IMR-90 (cell line): ENCODE measurements around the gene MAGI1. TPM values are rescaled to one million over a fixed set of nuclear protein-coding genes. Genes with fewer than 3 reads are reported as not detected.
A peak's percentile ranks its signal among the peaks of the same experiment; 100 is the strongest.

Experiments used
- ATAC-seq: fragments of 200-7000 bp; cut with Tn5 transposase; 2 replicates; pipeline ENCODE4 v1.9.1; 2020; ENCODE audit warnings: low read depth, mild to moderate bottlenecking, moderate library complexity
- BruUV-seq: library from RNA; stranded (reverse); fragments of 400-500 nt; replicated peaks from 2 replicates; lab custom pipeline; 2021; lab: Mats Ljungman, UMichigan
- CTCF ChIA-PET: fragments of 300-600 bp; formaldehyde crosslinking; extraction: SDS; loops from one replicate; lab custom pipeline; 2021; ENCODE audit warnings: antibody characterized with exemption; lab: Yijun Ruan, JAX
- POLR2A ChIA-PET: fragments of 300-600 bp; sonication (Branson Sonifier 250); formaldehyde crosslinking; loops from one replicate; lab custom pipeline; 2022; ENCODE audit warnings: antibody characterized with exemption; ENCODE audit not compliant: unreplicated experiment; lab: Charles Lee
- DNase-seq: peaks from one replicate; pipeline ENCODE4 v3.0.0; 2013
- H2AFZ ChIP-seq: replicated peaks from 2 replicates; pipeline ENCODE3; 2013; ENCODE audit warnings: low read length, mild to moderate bottlenecking; ENCODE audit not compliant: poor library complexity
- H2AK5ac ChIP-seq: 2 replicates; pipeline ENCODE4 v1.6.1; 2013; ENCODE audit warnings: low read depth, low read length, inconsistent platforms
- H2AK9ac ChIP-seq: replicated peaks from 2 replicates; pipeline ENCODE3; 2013; ENCODE audit warnings: mild to moderate bottlenecking, low read depth, low read length, moderate library complexity; ENCODE audit not compliant: poor library complexity
- H2BK120ac ChIP-seq: 2 replicates; pipeline ENCODE4 v1.6.1; 2013; ENCODE audit warnings: low read depth, low read length, inconsistent platforms
- H2BK15ac ChIP-seq: 3 replicates; pipeline ENCODE4 v1.6.1; 2013; ENCODE audit warnings: low read depth, low read length, inconsistent platforms
- H2BK20ac ChIP-seq: 2 replicates; pipeline ENCODE4 v1.6.1; 2013; ENCODE audit warnings: low read depth, mild to moderate bottlenecking, inconsistent platforms, low read length, moderate library complexity
- H2BK5ac ChIP-seq: 2 replicates; pipeline ENCODE4 v1.6.1; 2013; ENCODE audit warnings: mild to moderate bottlenecking, low read depth, low read length, inconsistent platforms; ENCODE audit not compliant: poor library complexity, severe bottlenecking
- H3K14ac ChIP-seq: replicated peaks from 2 replicates; pipeline ENCODE4 v1.6.1; 2013; ENCODE audit warnings: low read depth, low read length, inconsistent platforms
- H3K18ac ChIP-seq: 2 replicates; pipeline ENCODE4 v1.6.1; 2013; ENCODE audit warnings: low read depth, low read length, control low read depth
- H3K23ac ChIP-seq: 2 replicates; pipeline ENCODE4 v1.6.1; 2013; ENCODE audit warnings: low read depth, low read length, inconsistent platforms
- H3K27ac ChIP-seq: 2 replicates; pipeline ENCODE4 v1.5.1; 2013; ENCODE audit warnings: mild to moderate bottlenecking, control low read depth, low read length; ENCODE audit not compliant: insufficient read depth
- H3K27me3 ChIP-seq: 2 replicates; pipeline ENCODE4 v1.6.1; 2013; ENCODE audit warnings: low read length; ENCODE audit not compliant: control insufficient read depth, insufficient read depth
- H3K36me3 ChIP-seq: 2 replicates; pipeline ENCODE4 v1.6.1; 2013; ENCODE audit warnings: low read length, mixed read lengths; ENCODE audit not compliant: control insufficient read depth, insufficient read depth
- H3K4ac ChIP-seq: 2 replicates; pipeline ENCODE4 v1.6.1; 2013; ENCODE audit warnings: low read depth, low read length, inconsistent platforms
- H3K4me1 ChIP-seq: 2 replicates; pipeline ENCODE4 v1.6.1; 2013; ENCODE audit warnings: low read length, mixed read lengths; ENCODE audit not compliant: control insufficient read depth, insufficient read depth
- H3K4me2 ChIP-seq: 2 replicates; pipeline ENCODE4 v1.6.1; 2013; ENCODE audit warnings: low read depth, mild to moderate bottlenecking, control low read depth, low read length, moderate library complexity
- H3K4me3 ChIP-seq: 2 replicates; pipeline ENCODE4 v1.5.1; 2013; ENCODE audit warnings: low read depth, mild to moderate bottlenecking, control low read depth, low read length, moderate library complexity; ENCODE audit not compliant: insufficient read depth
- H3K56ac ChIP-seq: 2 replicates; pipeline ENCODE4 v1.6.1; 2013; ENCODE audit warnings: low read length, inconsistent platforms; ENCODE audit not compliant: insufficient read depth; ENCODE audit errors: extremely low read depth
- H3K79me1 ChIP-seq, 2 experiments: 2 replicates each; pipeline ENCODE4 v1.6.1; 2013; ENCODE audit warnings: low read length in 2 of 2, inconsistent platforms in 1 of 2, low read depth in 1 of 2
- H3K9ac ChIP-seq: 2 replicates; pipeline ENCODE4 v1.6.1; 2013; ENCODE audit warnings: low read depth, low read length, control low read depth
- H3K9me1 ChIP-seq: 2 replicates; pipeline ENCODE4 v1.6.1; 2013; ENCODE audit warnings: low read length, inconsistent platforms; ENCODE audit not compliant: insufficient read depth
- H3K9me3 ChIP-seq: 2 replicates; pipeline ENCODE4 v1.6.1; 2013; ENCODE audit warnings: low read length; ENCODE audit not compliant: control insufficient read depth, insufficient read depth
- H4K20me1 ChIP-seq: 2 replicates; pipeline ENCODE4 v1.6.1; 2013; ENCODE audit warnings: low read length, inconsistent platforms; ENCODE audit not compliant: insufficient read depth
- H4K5ac ChIP-seq: 2 replicates; pipeline ENCODE4 v1.6.1; 2013; ENCODE audit warnings: mild to moderate bottlenecking, low read depth, low read length, control low read depth
- H4K8ac ChIP-seq, 2 experiments: 2 replicates each; pipeline ENCODE4 v1.6.1; 2013; ENCODE audit warnings: low read depth in 2 of 2, low read length in 2 of 2, control low read depth in 1 of 2, inconsistent platforms in 1 of 2
- H4K91ac ChIP-seq: 2 replicates; pipeline ENCODE4 v1.6.1; 2013; ENCODE audit warnings: low read depth, low read length, inconsistent platforms; ENCODE audit not compliant: insufficient read depth
- BHLHE40 ChIP-seq: fragments of 150-350 bp; IDR thresholded peaks from 2 replicates; pipeline ENCODE4 v1.6.1; 2016; ENCODE audit warnings: mild to moderate bottlenecking, low read depth, low read length
- CEBPB ChIP-seq: IDR thresholded peaks from 2 replicates; pipeline ENCODE4 v1.6.1; 2012; ENCODE audit warnings: low read depth, low read length, improper control_type of control experiment
- CHD1 ChIP-seq: IDR thresholded peaks from 2 replicates; pipeline ENCODE4 v1.6.1; 2012; ENCODE audit warnings: low read depth, low read length, improper control_type of control experiment
- ELK1 ChIP-seq: fragments of 150-350 bp; IDR thresholded peaks from 2 replicates; pipeline ENCODE4 v1.6.1; 2016; ENCODE audit warnings: low read depth, mild to moderate bottlenecking, low read length, moderate library complexity, borderline replicate concordance
- FOS ChIP-seq: fragments of 150-350 bp; IDR thresholded peaks from 2 replicates; pipeline ENCODE4 v1.6.1; 2016; ENCODE audit warnings: low read depth, low read length
- MAFK ChIP-seq: IDR thresholded peaks from 2 replicates; pipeline ENCODE4 v1.6.1; 2012; ENCODE audit warnings: low read depth, low read length, improper control_type of control experiment
- NFE2L2 ChIP-seq: fragments of 150-350 bp; IDR thresholded peaks from 2 replicates; pipeline ENCODE4 v1.6.1; 2016; ENCODE audit warnings: low read depth, mild to moderate bottlenecking, low read length
- POLR2A ChIP-seq: IDR thresholded peaks from 2 replicates; pipeline ENCODE4 v1.6.1; 2012; ENCODE audit warnings: mild to moderate bottlenecking, low read depth, low read length
- RAD21 ChIP-seq: IDR thresholded peaks from 2 replicates; pipeline ENCODE4 v1.6.1; 2012; ENCODE audit warnings: low read length, improper control_type of control experiment
- RCOR1 ChIP-seq: IDR thresholded peaks from 2 replicates; pipeline ENCODE4 v1.6.1; 2012; ENCODE audit warnings: mild to moderate bottlenecking, low read length, improper control_type of control experiment; ENCODE audit not compliant: insufficient replicate concordance
- SMC3 ChIP-seq: fragments of 150-350 bp; IDR thresholded peaks from 2 replicates; pipeline ENCODE4 v1.6.1; 2016; ENCODE audit warnings: low read depth, mild to moderate bottlenecking, antibody characterized with exemption, low read length, moderate library complexity
- WGBS, 2 experiments: methylation state at CpG; one replicate each; pipeline versions ENCODE4 v1.1.5 to v1.1.7; 2013; ENCODE audit warnings: missing lambda C conversion rate in 2 of 2; ENCODE audit not compliant: insufficient read length in 1 of 2; ENCODE audit errors: extremely low coverage in 2 of 2; 5-methylcytosine and 5-hydroxymethylcytosine counted together
- dilution Hi-C: fragments of 300-500 bp; cut with HindIII; formaldehyde crosslinking; loops from one replicate; pipeline ENCODE4 v1.14.3; 2018; ENCODE audit warnings: low sequenced_read_pairs; ENCODE audit not compliant: unreplicated experiment
- in situ Hi-C: fragments of 300-500 bp; cut with MboI; formaldehyde crosslinking; loops from 3 replicates; pipeline ENCODE4 v1.14.3; 2019; ENCODE audit warnings: low sequenced_read_pairs, inconsistent platforms, mixed read lengths
- intact Hi-C: fragments of 100-400 bp; cut with micrococcal nuclease; formaldehyde crosslinking; loops from 2 replicates; pipeline ENCODE4 v1.10.0; 2022
- polyA plus RNA-seq, 3 experiments: library from polyadenylated mRNA; depleted of rRNA; stranded (reverse); fragments of >200 nt; gene quantifications; 2 replicates each; pipeline ENCODE4 v1.2.3, GENCODE V29; 2012; ENCODE audit warnings: low replicate concordance in 1 of 3
- total RNA-seq: library from RNA; depleted of rRNA; stranded (reverse); fragments of >200 nt; gene quantifications from 2 replicates; pipeline ENCODE4 v1.2.3, GENCODE V29; 2012
- TF ChIP-seq, protein P1 (sequence below): conservative IDR thresholded peaks from 2 replicates; pipeline ENCODE4 v1.5.1; 2012; ENCODE audit warnings: mild to moderate bottlenecking, low read depth, low read length, improper control_type of control experiment

Gene MAGI1
- total and polyA plus RNA-seq, 2 of the 4 experiments (the other 2 are of a cell fraction): 14.5 to 24.2 TPM

GRCh38 chr3:65955792-65956477 lies 82.8 kb downstream of the MAGI1 start:
- Histone ChIP-seq H3K9me1 (peaks cover 20% of the 10 kb centered on the region), H3K23ac (peak overlapping the region; percentile 79; the same call in 1 of the 2 replicates), H2AK5ac (peak overlapping the region; percentile 83; the same call in 1 of the 2 replicates), H3K27me3 (no peaks in the 10 kb centered on the region), H2BK20ac (peak overlapping the region; percentile 91; the same call in 1 of the 2 replicates), H3K36me3 (no peaks in the 10 kb centered on the region), H3K4me1 (peaks cover 25% of the 10 kb centered on the region), H4K20me1 (no peaks in the 10 kb centered on the region), H4K5ac (no peak overlapping the region; the same call in 1 of the 2 replicates), H2BK15ac (peak overlapping the region; percentile 31; the same call in 1 of the 3 replicates), H3K18ac (peak overlapping the region; percentile 67; the same call in 1 of the 2 replicates), H4K91ac (peak overlapping the region; percentile 39), H3K56ac (peak overlapping the region; percentile 65), H3K27ac (peak overlapping the region; percentile 36), H2BK5ac (peak overlapping the region; percentile 88), H3K9me3 (no peaks in the 10 kb centered on the region), H3K9ac (no peak overlapping the region), H3K4ac (peak overlapping the region; percentile 90), H2AK9ac (no peak overlapping the region), H3K79me1 (peaks cover 34 to 77% of the 10 kb centered on the region in 2 experiments; a peak in 3 of 4 replicates), H3K14ac (peak overlapping the region; percentile 81), H4K8ac (peak overlapping the region; percentile 1 to 86; a peak in 2 of 4 replicates), H2BK120ac (peak overlapping the region; percentile 91), H3K4me3 (peak overlapping the region; percentile 9; the same call in 1 of the 2 replicates), H2AFZ (peak overlapping the region; percentile 28), H3K4me2 (peak overlapping the region; percentile 75)
- intact Hi-C loops: loop anchor here (5.0 to 10.0 kb wide), 3 partner anchors 81 to 179 kb away; partner anchors contain the start of gene MAGI1
- ChIA-PET CTCF (interaction anchor here (0.5 kb wide), 2 partner anchors 35 to 172 kb away, joined by 3 to 4 read pairs; no protein-coding TSS in a partner anchor), POLR2A (no interaction called here)
- peak; percentile 90 for ATAC-seq
- peak; percentile 88 for DNase-seq
- no CpG with 5 or more reads among the region's 10 CpGs for WGBS, 2 experiments
- in situ Hi-C loops: no loop called here
- TF ChIP-seq BHLHE40: 0 out of 2 replicates have a peak, but pooled peaks have one; percentile 12
- TF ChIP-seq NFE2L2: no peak
- no peak for TF ChIP-seq POLR2A
- TF ChIP-seq ELK1: no peak
- TF ChIP-seq, protein P1, sequence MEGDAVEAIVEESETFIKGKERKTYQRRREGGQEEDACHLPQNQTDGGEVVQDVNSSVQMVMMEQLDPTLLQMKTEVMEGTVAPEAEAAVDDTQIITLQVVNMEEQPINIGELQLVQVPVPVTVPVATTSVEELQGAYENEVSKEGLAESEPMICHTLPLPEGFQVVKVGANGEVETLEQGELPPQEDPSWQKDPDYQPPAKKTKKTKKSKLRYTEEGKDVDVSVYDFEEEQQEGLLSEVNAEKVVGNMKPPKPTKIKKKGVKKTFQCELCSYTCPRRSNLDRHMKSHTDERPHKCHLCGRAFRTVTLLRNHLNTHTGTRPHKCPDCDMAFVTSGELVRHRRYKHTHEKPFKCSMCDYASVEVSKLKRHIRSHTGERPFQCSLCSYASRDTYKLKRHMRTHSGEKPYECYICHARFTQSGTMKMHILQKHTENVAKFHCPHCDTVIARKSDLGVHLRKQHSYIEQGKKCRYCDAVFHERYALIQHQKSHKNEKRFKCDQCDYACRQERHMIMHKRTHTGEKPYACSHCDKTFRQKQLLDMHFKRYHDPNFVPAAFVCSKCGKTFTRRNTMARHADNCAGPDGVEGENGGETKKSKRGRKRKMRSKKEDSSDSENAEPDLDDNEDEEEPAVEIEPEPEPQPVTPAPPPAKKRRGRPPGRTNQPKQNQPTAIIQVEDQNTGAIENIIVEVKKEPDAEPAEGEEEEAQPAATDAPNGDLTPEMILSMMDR: no peak
- peak; percentile 84 for TF ChIP-seq FOS
- TF ChIP-seq CHD1: 0 out of 2 replicates have a peak, but pooled peaks have one; percentile 35
- 0 out of 2 replicates have a peak, but pooled peaks have one; percentile 3 for TF ChIP-seq SMC3
- peak; percentile 42 for TF ChIP-seq RCOR1
- no peak for TF ChIP-seq RAD21
- no peak for TF ChIP-seq MAFK
- no peak for TF ChIP-seq CEBPB
- dilution Hi-C loops: no loop called here
- BruUV-seq: no TSS peak
